ENCODE measurements around the gene CPXM2. TPM values are rescaled to one million over a fixed set of nuclear protein-coding genes. Genes with fewer than 3 reads are reported as not detected.

The CPXM2 gene
- total and polyA plus RNA-seq, 2 donors (not counting 1 experiment from before 2014, with no cell fraction given), result 3.1 to 48.1 TPM

DNA sequence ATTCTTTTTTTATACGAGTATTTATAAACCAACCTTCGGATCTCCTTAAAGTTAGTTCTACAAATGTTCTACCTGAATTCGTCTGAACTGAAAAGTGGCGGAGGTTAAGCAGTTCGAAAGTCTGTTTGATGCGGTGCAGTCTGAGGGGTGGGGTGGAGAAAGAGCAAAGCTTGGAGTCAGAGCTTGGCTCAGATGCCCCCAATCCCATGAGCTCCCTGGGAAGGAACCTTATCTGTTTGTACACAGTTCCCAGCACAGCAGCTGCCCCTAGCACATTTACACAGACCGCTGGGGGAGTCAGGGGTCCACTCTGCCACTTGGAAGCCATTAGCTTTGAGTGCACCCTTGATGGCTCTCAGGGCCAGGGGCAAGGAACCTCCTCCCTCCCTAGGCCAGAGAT lies 30.8 kb downstream of the CPXM2 start:
- no peak for DNase-seq (ENCODE audit: low read depth in 2 of 2)
- TF ChIP-seq, protein P1, sequence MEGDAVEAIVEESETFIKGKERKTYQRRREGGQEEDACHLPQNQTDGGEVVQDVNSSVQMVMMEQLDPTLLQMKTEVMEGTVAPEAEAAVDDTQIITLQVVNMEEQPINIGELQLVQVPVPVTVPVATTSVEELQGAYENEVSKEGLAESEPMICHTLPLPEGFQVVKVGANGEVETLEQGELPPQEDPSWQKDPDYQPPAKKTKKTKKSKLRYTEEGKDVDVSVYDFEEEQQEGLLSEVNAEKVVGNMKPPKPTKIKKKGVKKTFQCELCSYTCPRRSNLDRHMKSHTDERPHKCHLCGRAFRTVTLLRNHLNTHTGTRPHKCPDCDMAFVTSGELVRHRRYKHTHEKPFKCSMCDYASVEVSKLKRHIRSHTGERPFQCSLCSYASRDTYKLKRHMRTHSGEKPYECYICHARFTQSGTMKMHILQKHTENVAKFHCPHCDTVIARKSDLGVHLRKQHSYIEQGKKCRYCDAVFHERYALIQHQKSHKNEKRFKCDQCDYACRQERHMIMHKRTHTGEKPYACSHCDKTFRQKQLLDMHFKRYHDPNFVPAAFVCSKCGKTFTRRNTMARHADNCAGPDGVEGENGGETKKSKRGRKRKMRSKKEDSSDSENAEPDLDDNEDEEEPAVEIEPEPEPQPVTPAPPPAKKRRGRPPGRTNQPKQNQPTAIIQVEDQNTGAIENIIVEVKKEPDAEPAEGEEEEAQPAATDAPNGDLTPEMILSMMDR (conservative IDR thresholded peaks at IDR 0.05 in 1 of 2, IDR thresholded peaks at IDR 0.05 in 1 of 2; ENCODE audit: low read depth in 1 of 2, low read length in 2 of 2), result no peak
- TF ChIP-seq EZH2 (IDR thresholded peaks at IDR 0.05; ENCODE audit: low read length, missing control alignments), result no peak
- no peaks in the 10 kb centered on the region for H3K79me2 ChIP-seq (ENCODE audit: control insufficient read depth, insufficient read depth, low read length)
- no peak overlapping the region for H3K27ac ChIP-seq (ENCODE audit: insufficient read depth, low read length)
- no peak overlapping the region for H3K4me3 ChIP-seq (replicated peaks in 1 of 4; ENCODE audit: control extremely low read depth in 1 of 4, insufficient read depth in 1 of 4, low read depth in 3 of 4, low read length in 4 of 4)
- no peak overlapping the region for H3K4me2 ChIP-seq (ENCODE audit: extremely low read depth, insufficient read depth, low read length)
- no peak overlapping the region for H2AFZ ChIP-seq (ENCODE audit: low read length)
- H3K9me3 ChIP-seq (ENCODE audit: control insufficient read depth, insufficient read depth, low read depth, low read length), result no peaks in the 10 kb centered on the region
- H4K20me1 ChIP-seq (ENCODE audit: control insufficient read depth, extremely low read depth, insufficient read depth, low read length), result no peaks in the 10 kb centered on the region
- H3K36me3 ChIP-seq (ENCODE audit: control insufficient read depth, insufficient read depth, low read length), result no peaks in the 10 kb centered on the region
- no peaks in the 10 kb centered on the region for H3K4me1 ChIP-seq (ENCODE audit: control insufficient read depth, extremely low read depth, insufficient read depth, low read length)
- no peaks in the 10 kb centered on the region for H3K27me3 ChIP-seq (ENCODE audit: control insufficient read depth, insufficient read depth, low read length)
- H3K9ac ChIP-seq (ENCODE audit: insufficient read depth, low read length), result no peak overlapping the region

DNA sequence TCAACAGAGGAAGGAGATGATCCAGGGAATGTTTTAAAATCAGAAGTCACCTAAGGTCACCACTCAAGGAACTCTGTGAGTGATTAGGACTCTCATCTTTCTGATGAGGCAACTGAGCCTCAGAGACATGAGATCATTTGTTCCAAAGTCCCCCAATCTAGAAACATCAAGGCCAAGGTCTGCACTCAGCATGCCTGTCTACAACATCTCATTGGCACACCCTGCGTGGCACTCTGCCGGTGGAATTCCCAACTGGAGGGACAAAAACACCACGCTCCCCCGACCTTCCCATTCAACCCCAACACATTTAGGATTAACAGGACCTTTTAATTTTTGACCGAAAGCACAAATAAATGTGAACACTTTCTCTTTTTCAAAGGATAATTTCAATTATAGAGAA lies 31.4 kb downstream of the CPXM2 start:
- no peaks in the 10 kb centered on the region for H3K4me1 ChIP-seq (ENCODE audit: control insufficient read depth, extremely low read depth, insufficient read depth, low read length)
- TF ChIP-seq EZH2 (IDR thresholded peaks at IDR 0.05; ENCODE audit: low read length, missing control alignments), result no peak

GRCh38 chr10:123859653-123860050 lies 32.0 kb downstream of the CPXM2 start:
- Histone ChIP-seq H4K20me1 (ENCODE audit: control insufficient read depth, extremely low read depth, insufficient read depth, low read length) (no peaks in the 10 kb centered on the region), H3K27me3 (ENCODE audit: control insufficient read depth, insufficient read depth, low read length) (no peaks in the 10 kb centered on the region), H3K9me3 (ENCODE audit: control insufficient read depth, insufficient read depth, low read depth, low read length) (no peaks in the 10 kb centered on the region), H3K36me3 (ENCODE audit: control insufficient read depth, insufficient read depth, low read length) (no peaks in the 10 kb centered on the region), H2AFZ (ENCODE audit: low read length) (no peak overlapping the region), H3K4me3 (replicated peaks in 1 of 4; ENCODE audit: control extremely low read depth in 1 of 4, insufficient read depth in 1 of 4, low read depth in 3 of 4, low read length in 4 of 4) (no peak overlapping the region), H3K27ac (ENCODE audit: insufficient read depth, low read length) (no peak overlapping the region), H3K9ac (ENCODE audit: insufficient read depth, low read length) (no peak overlapping the region), H3K4me1 (ENCODE audit: control insufficient read depth, extremely low read depth, insufficient read depth, low read length) (no peaks in the 10 kb centered on the region), H3K4me2 (ENCODE audit: extremely low read depth, insufficient read depth, low read length) (no peak overlapping the region), H3K79me2 (ENCODE audit: control insufficient read depth, insufficient read depth, low read length) (no peaks in the 10 kb centered on the region)
- no peak for DNase-seq (ENCODE audit: low read depth in 2 of 2)
- TF ChIP-seq, protein P1 (conservative IDR thresholded peaks at IDR 0.05 in 1 of 2, IDR thresholded peaks at IDR 0.05 in 1 of 2; ENCODE audit: low read depth in 1 of 2, low read length in 2 of 2), result no peak
- TF ChIP-seq EZH2 (IDR thresholded peaks at IDR 0.05; ENCODE audit: low read length, missing control alignments), result no peak

More for the DNA sequence above, 31.4 kb downstream of the CPXM2 start:
- no peak overlapping the region for H2AFZ ChIP-seq (ENCODE audit: low read length)
- H3K27ac ChIP-seq (ENCODE audit: insufficient read depth, low read length), result no peak overlapping the region
- no peak overlapping the region for H3K4me3 ChIP-seq (replicated peaks in 1 of 4; ENCODE audit: control extremely low read depth in 1 of 4, insufficient read depth in 1 of 4, low read depth in 3 of 4, low read length in 4 of 4)
- H4K20me1 ChIP-seq (ENCODE audit: control insufficient read depth, extremely low read depth, insufficient read depth, low read length), result no peaks in the 10 kb centered on the region
- H3K79me2 ChIP-seq (ENCODE audit: control insufficient read depth, insufficient read depth, low read length), result no peaks in the 10 kb centered on the region
- H3K4me2 ChIP-seq (ENCODE audit: extremely low read depth, insufficient read depth, low read length), result no peak overlapping the region
- H3K9me3 ChIP-seq (ENCODE audit: control insufficient read depth, insufficient read depth, low read depth, low read length), result no peaks in the 10 kb centered on the region
- H3K27me3 ChIP-seq (ENCODE audit: control insufficient read depth, insufficient read depth, low read length), result no peaks in the 10 kb centered on the region
- no peaks in the 10 kb centered on the region for H3K36me3 ChIP-seq (ENCODE audit: control insufficient read depth, insufficient read depth, low read length)
- no peak for DNase-seq (ENCODE audit: low read depth in 2 of 2)
- H3K9ac ChIP-seq (ENCODE audit: insufficient read depth, low read length), result no peak overlapping the region
